ENCODE measurements around the gene SPDEF.

Gene SPDEF

GRCh38 chr6:34600796-34601195 is 44.7 kb upstream of the SPDEF start:
- H3K4me2 ChIP-seq (ENCODE audit: low read length, poor library complexity, severe bottlenecking): no peak overlapping the region
- H2BK15ac ChIP-seq (ENCODE audit: low read depth, poor library complexity, severe bottlenecking): no peak overlapping the region
- DNase-seq: no peak
- H2AFZ ChIP-seq (ENCODE audit: low read depth, low read length): no peak overlapping the region
- H3K4me1 ChIP-seq (ENCODE audit: control insufficient read depth, insufficient read depth, low read depth, low read length): peaks cover 13% of the 10 kb centered on the region
- H3K4me3 ChIP-seq (ENCODE audit: insufficient read depth in 1 of 2, low read depth in 1 of 2, low read length in 2 of 2): no peak overlapping the region
- no peak overlapping the region for H4K8ac ChIP-seq (ENCODE audit: low read length)
- no peak overlapping the region for H2BK120ac ChIP-seq (ENCODE audit: low read depth, low read length)
- H3K36me3 ChIP-seq (ENCODE audit: control insufficient read depth in 1 of 2, insufficient read depth in 2 of 2, low read depth in 1 of 2, low read length in 2 of 2): peaks cover 0 to 12% of the 10 kb centered on the region in 2 experiments
- H3K9ac ChIP-seq (ENCODE audit: low read length): no peak overlapping the region
- no peak overlapping the region for H4K91ac ChIP-seq (ENCODE audit: low read length)
- no peak overlapping the region for H3K14ac ChIP-seq (ENCODE audit: low read length in 2 of 2)
- H3K23ac ChIP-seq (ENCODE audit: low read length in 2 of 2): no peak overlapping the region
- no peak overlapping the region for H2BK12ac ChIP-seq (ENCODE audit: low read length in 2 of 2)
- peaks cover 40% of the 10 kb centered on the region for H3K79me1 ChIP-seq (replicated peaks; ENCODE audit: low read length, poor library complexity, severe bottlenecking)
- H3K18ac ChIP-seq (ENCODE audit: low read depth in 1 of 2, low read length in 2 of 2): no peak overlapping the region
- H3K27ac ChIP-seq (ENCODE audit: low read length, poor library complexity, severe bottlenecking): no peak overlapping the region
- 100% methylated on average over 2 of the region's 4 CpGs for WGBS
- H3K27me3 ChIP-seq (ENCODE audit: control insufficient read depth in 1 of 2, insufficient read depth in 1 of 2, low read length in 2 of 2): no peaks in the 10 kb centered on the region
- H2AK5ac ChIP-seq (ENCODE audit: low read length, severe bottlenecking): no peak overlapping the region
- H3K9me3 ChIP-seq (ENCODE audit: control insufficient read depth, low read length): no peaks in the 10 kb centered on the region
- H2BK5ac ChIP-seq (ENCODE audit: low read depth, low read length, poor library complexity, severe bottlenecking): no peak overlapping the region
- no peak overlapping the region for H3K4ac ChIP-seq (ENCODE audit: low read depth in 1 of 2, low read length in 2 of 2)

- DNase-seq: no peak
- H3K9me3 ChIP-seq (ENCODE audit: control insufficient read depth, low read length): no peaks in the 10 kb centered on the region
- WGBS: 98% methylated on average over 3 of the region's 5 CpGs
These were observed 44.0 kb upstream of the SPDEF start for GRCh38 chr6:34600101-34600500.

GRCh38 chr6:34598712-34599111 is 42.6 kb upstream of the SPDEF start:
- no peak overlapping the region for H3K4me3 ChIP-seq (ENCODE audit: insufficient read depth in 1 of 2, low read depth in 1 of 2, low read length in 2 of 2)
- no peaks in the 10 kb centered on the region for H3K27me3 ChIP-seq (ENCODE audit: control insufficient read depth in 1 of 2, insufficient read depth in 1 of 2, low read length in 2 of 2)
- no peak overlapping the region for H3K14ac ChIP-seq (ENCODE audit: low read length in 2 of 2)
- no peak overlapping the region for H2BK12ac ChIP-seq (ENCODE audit: low read length in 2 of 2)
- no peak overlapping the region for H3K4me2 ChIP-seq (ENCODE audit: low read length, poor library complexity, severe bottlenecking)
- H4K8ac ChIP-seq (ENCODE audit: low read length): no peak overlapping the region
- DNase-seq: no peak
- H3K4ac ChIP-seq (ENCODE audit: low read depth in 1 of 2, low read length in 2 of 2): no peak overlapping the region
- H3K27ac ChIP-seq (ENCODE audit: low read length, poor library complexity, severe bottlenecking): no peak overlapping the region
- no peak overlapping the region for H2BK5ac ChIP-seq (ENCODE audit: low read depth, low read length, poor library complexity, severe bottlenecking)
- H3K9me3 ChIP-seq (ENCODE audit: control insufficient read depth, low read length): no peaks in the 10 kb centered on the region
- peaks cover 41% of the 10 kb centered on the region for H3K79me1 ChIP-seq (replicated peaks; ENCODE audit: low read length, poor library complexity, severe bottlenecking)
- no peak overlapping the region for H3K18ac ChIP-seq (ENCODE audit: low read depth in 1 of 2, low read length in 2 of 2)
- H2BK120ac ChIP-seq (ENCODE audit: low read depth, low read length): no peak overlapping the region
- H3K4me1 ChIP-seq (ENCODE audit: control insufficient read depth, insufficient read depth, low read depth, low read length): peaks cover 13% of the 10 kb centered on the region
- 76% methylated on average over 3 of the region's 3 CpGs for WGBS
- no peak overlapping the region for H2AFZ ChIP-seq (ENCODE audit: low read depth, low read length)
- no peak overlapping the region for H2BK15ac ChIP-seq (ENCODE audit: low read depth, poor library complexity, severe bottlenecking)
- no peak overlapping the region for H3K23ac ChIP-seq (ENCODE audit: low read length in 2 of 2)
- H4K91ac ChIP-seq (ENCODE audit: low read length): no peak overlapping the region
- H2AK5ac ChIP-seq (ENCODE audit: low read length, severe bottlenecking): no peak overlapping the region
- no peak overlapping the region for H3K9ac ChIP-seq (ENCODE audit: low read length)
- peaks cover 0 to 9% of the 10 kb centered on the region in 2 experiments for H3K36me3 ChIP-seq (ENCODE audit: control insufficient read depth in 1 of 2, insufficient read depth in 2 of 2, low read depth in 1 of 2, low read length in 2 of 2)

More at GRCh38 chr6:34600101-34600500, 44.0 kb upstream of the SPDEF start:
- Histone ChIP-seq H2BK12ac (ENCODE audit: low read length in 2 of 2) (no peak overlapping the region), H3K27me3 (ENCODE audit: control insufficient read depth in 1 of 2, insufficient read depth in 1 of 2, low read length in 2 of 2) (no peaks in the 10 kb centered on the region), H3K9ac (ENCODE audit: low read length) (no peak overlapping the region), H3K23ac (ENCODE audit: low read length in 2 of 2) (no peak overlapping the region), H2BK120ac (ENCODE audit: low read depth, low read length) (no peak overlapping the region), H3K18ac (ENCODE audit: low read depth in 1 of 2, low read length in 2 of 2) (no peak overlapping the region), H3K27ac (ENCODE audit: low read length, poor library complexity, severe bottlenecking) (no peak overlapping the region), H3K4ac (ENCODE audit: low read depth in 1 of 2, low read length in 2 of 2) (no peak overlapping the region), H4K91ac (ENCODE audit: low read length) (no peak overlapping the region), H3K4me2 (ENCODE audit: low read length, poor library complexity, severe bottlenecking) (no peak overlapping the region), H3K4me1 (ENCODE audit: control insufficient read depth, insufficient read depth, low read depth, low read length) (peaks cover 13% of the 10 kb centered on the region), H4K8ac (ENCODE audit: low read length) (no peak overlapping the region), H3K79me1 (replicated peaks; ENCODE audit: low read length, poor library complexity, severe bottlenecking) (peaks cover 40% of the 10 kb centered on the region), H2BK15ac (ENCODE audit: low read depth, poor library complexity, severe bottlenecking) (no peak overlapping the region), H2BK5ac (ENCODE audit: low read depth, low read length, poor library complexity, severe bottlenecking) (no peak overlapping the region), H2AFZ (ENCODE audit: low read depth, low read length) (no peak overlapping the region), H2AK5ac (ENCODE audit: low read length, severe bottlenecking) (no peak overlapping the region), H3K36me3 (ENCODE audit: control insufficient read depth in 1 of 2, insufficient read depth in 2 of 2, low read depth in 1 of 2, low read length in 2 of 2) (peaks cover 0 to 8% of the 10 kb centered on the region in 2 experiments), H3K14ac (ENCODE audit: low read length in 2 of 2) (no peak overlapping the region), H3K4me3 (ENCODE audit: insufficient read depth in 1 of 2, low read depth in 1 of 2, low read length in 2 of 2) (no peak overlapping the region)

- Histone ChIP-seq H3K9me3 (ENCODE audit: control insufficient read depth, low read length) (no peaks in the 10 kb centered on the region), H3K4me3 (ENCODE audit: insufficient read depth in 1 of 2, low read depth in 1 of 2, low read length in 2 of 2) (no peak overlapping the region), H3K4ac (ENCODE audit: low read depth in 1 of 2, low read length in 2 of 2) (no peak overlapping the region), H3K27me3 (ENCODE audit: control insufficient read depth in 1 of 2, insufficient read depth in 1 of 2, low read length in 2 of 2) (no peaks in the 10 kb centered on the region), H3K79me1 (replicated peaks; ENCODE audit: low read length, poor library complexity, severe bottlenecking) (peaks cover 44% of the 10 kb centered on the region), H3K9ac (ENCODE audit: low read length) (no peak overlapping the region), H2AK5ac (ENCODE audit: low read length, severe bottlenecking) (no peak overlapping the region), H3K4me1 (ENCODE audit: control insufficient read depth, insufficient read depth, low read depth, low read length) (peaks cover 10% of the 10 kb centered on the region), H3K14ac (ENCODE audit: low read length in 2 of 2) (no peak overlapping the region), H2BK120ac (ENCODE audit: low read depth, low read length) (no peak overlapping the region), H4K91ac (ENCODE audit: low read length) (no peak overlapping the region), H2BK15ac (ENCODE audit: low read depth, poor library complexity, severe bottlenecking) (no peak overlapping the region), H4K8ac (ENCODE audit: low read length) (no peak overlapping the region), H2AFZ (ENCODE audit: low read depth, low read length) (no peak overlapping the region), H3K23ac (ENCODE audit: low read length in 2 of 2) (no peak overlapping the region), H2BK5ac (ENCODE audit: low read depth, low read length, poor library complexity, severe bottlenecking) (no peak overlapping the region), H3K36me3 (ENCODE audit: control insufficient read depth in 1 of 2, insufficient read depth in 2 of 2, low read depth in 1 of 2, low read length in 2 of 2) (peaks cover 0 to 12% of the 10 kb centered on the region in 2 experiments), H2BK12ac (ENCODE audit: low read length in 2 of 2) (no peak overlapping the region), H3K4me2 (ENCODE audit: low read length, poor library complexity, severe bottlenecking) (no peak overlapping the region), H3K18ac (ENCODE audit: low read depth in 1 of 2, low read length in 2 of 2) (no peak overlapping the region), H3K27ac (ENCODE audit: low read length, poor library complexity, severe bottlenecking) (no peak overlapping the region)
- DNase-seq: no peak
- 96% methylated on average over 2 of the region's 3 CpGs for WGBS
These were observed 41.6 kb upstream of the SPDEF start for GRCh38 chr6:34597605-34598353.
